Glutamatergic neuron (in vitro differentiated cells): ENCODE results near the gene CES2. TPM values are rescaled to one million over a fixed set of nuclear protein-coding genes. Genes with fewer than 3 reads are reported as not detected.

Experiments
- DNase-seq: peaks from one replicate; pipeline ENCODE4 v3.0.0; 2022
- H3K27ac Mint-ChIP-seq: one replicate; pipeline ENCODE4 v1.8.0; 2020; ENCODE audit warnings: mild to moderate bottlenecking, mixed read lengths, inconsistent platforms; ENCODE audit not compliant: unreplicated experiment
- H3K27me3 Mint-ChIP-seq: one replicate; pipeline ENCODE4 v1.8.0; 2020; ENCODE audit warnings: mild to moderate bottlenecking, moderate library complexity, mixed read lengths, inconsistent platforms; ENCODE audit not compliant: unreplicated experiment
- H3K36me3 Mint-ChIP-seq: one replicate; pipeline ENCODE4 v1.8.0; 2020; ENCODE audit warnings: mild to moderate bottlenecking, mixed read lengths, inconsistent platforms; ENCODE audit not compliant: unreplicated experiment
- H3K4me1 Mint-ChIP-seq: one replicate; pipeline ENCODE4 v1.8.0; 2020; ENCODE audit warnings: mild to moderate bottlenecking, low read depth, mixed read lengths, inconsistent platforms; ENCODE audit not compliant: unreplicated experiment
- H3K4me3 Mint-ChIP-seq: one replicate; pipeline ENCODE4 v1.8.0; 2020; ENCODE audit warnings: mild to moderate bottlenecking, mixed read lengths, inconsistent platforms; ENCODE audit not compliant: unreplicated experiment
- H3K9me3 Mint-ChIP-seq: one replicate; pipeline ENCODE4 v1.8.0; 2020; ENCODE audit warnings: mild to moderate bottlenecking, moderate library complexity, mixed read lengths, inconsistent platforms; ENCODE audit not compliant: unreplicated experiment
- CTCF ChIP-seq: fragments of 200-600 bp; sonication (generic); IDR thresholded peaks from one replicate; pipeline ENCODE4 v1.5.0; 2021; ENCODE audit not compliant: partially characterized antibody, unreplicated experiment
- total RNA-seq: library from RNA; stranded (reverse); fragmentation: NEBNext Ultra II Directional; extraction: Animal tissue kit (Norgen Biotek cat#: 25700); gene quantifications from one replicate; pipeline ENCODE4 v1.2.1, GENCODE V29; 2021; ENCODE audit not compliant: unreplicated experiment

Gene CES2
- total RNA-seq, 1 donor from 2014 or later = 38.6 TPM

- Mint-ChIP-seq H3K9me3 (no peaks in the 10 kb centered on the region), H3K27ac (no peak overlapping the region), H3K36me3 (no peaks in the 10 kb centered on the region), H3K27me3 (peaks cover 9% of the 10 kb centered on the region), H3K4me3 (no peak overlapping the region), H3K4me1 (peaks cover 23% of the 10 kb centered on the region)
- DNase-seq = no peak
- no peak for TF ChIP-seq CTCF
Observed at GRCh38 chr16:66901626-66902025, 33.7 kb upstream of the CES2 start.

GRCh38 chr16:66902648-66903543 lies 32.4 kb upstream of the CES2 start:
- no peak for DNase-seq
- no peak for TF ChIP-seq CTCF
- Mint-ChIP-seq H3K27ac (no peak overlapping the region), H3K4me1 (peaks cover 22% of the 10 kb centered on the region), H3K36me3 (no peaks in the 10 kb centered on the region), H3K4me3 (no peak overlapping the region), H3K9me3 (no peaks in the 10 kb centered on the region), H3K27me3 (peaks cover 9% of the 10 kb centered on the region)

GRCh38 chr16:66903544-66904427 lies 31.5 kb upstream of the CES2 start:
- no peaks in the 10 kb centered on the region for H3K36me3 Mint-ChIP-seq
- no peak for DNase-seq
- peaks cover 22% of the 10 kb centered on the region for H3K4me1 Mint-ChIP-seq
- H3K27ac Mint-ChIP-seq = no peak overlapping the region
- TF ChIP-seq CTCF = no peak
- H3K9me3 Mint-ChIP-seq = no peaks in the 10 kb centered on the region
- H3K27me3 Mint-ChIP-seq = peaks cover 8% of the 10 kb centered on the region
- no peak overlapping the region for H3K4me3 Mint-ChIP-seq

- DNase-seq = no peak
- Mint-ChIP-seq H3K4me3 (no peak overlapping the region), H3K9me3 (no peaks in the 10 kb centered on the region), H3K27ac (no peak overlapping the region), H3K36me3 (no peaks in the 10 kb centered on the region), H3K27me3 (peaks cover 7% of the 10 kb centered on the region), H3K4me1 (peaks cover 19% of the 10 kb centered on the region)
- TF ChIP-seq CTCF = no peak
Observed at GRCh38 chr16:66904428-66904845, 30.9 kb upstream of the CES2 start.
